GM19372 (cell line): ENCODE results near the gene SOBP.

ENCODE experiments used
- ATAC-seq: cut with Tn5 transposase; IDR thresholded peaks from one replicate; pipeline ENCODE4 v1.9.1; 2021; ENCODE audit warnings: mild to moderate bottlenecking, low read depth, moderate library complexity; ENCODE audit not compliant: unreplicated experiment

Gene SOBP

DNA sequence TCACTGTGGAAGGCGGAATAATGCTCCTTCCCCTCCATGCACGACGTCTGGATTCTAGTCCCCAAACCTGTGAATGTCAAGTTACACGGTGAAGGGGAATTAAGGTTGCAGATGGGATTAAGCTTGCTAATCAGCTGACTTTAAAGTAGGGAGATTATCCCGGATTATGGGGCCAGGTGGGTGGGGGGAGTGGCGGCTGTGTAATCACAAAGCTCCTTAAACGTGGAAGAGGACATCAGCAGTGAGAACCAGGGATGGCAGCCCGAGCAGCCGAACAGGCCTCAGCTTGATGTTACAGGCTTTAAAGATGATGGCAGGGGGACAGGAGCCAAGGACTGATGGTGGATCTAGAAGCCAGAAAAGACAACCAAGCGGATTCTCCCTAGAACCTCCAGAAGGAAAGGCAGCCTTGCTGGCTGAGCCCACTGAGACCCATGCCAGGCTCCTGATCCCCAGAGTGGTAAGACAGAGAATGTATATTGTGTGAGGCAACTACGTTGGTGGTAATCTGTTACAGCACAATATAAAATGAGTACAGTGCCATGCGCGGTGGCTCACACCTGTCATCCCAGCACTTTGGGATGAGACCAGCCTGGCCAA lies 216.7 kb downstream of the SOBP start:
- ATAC-seq, result no peak

DNA sequence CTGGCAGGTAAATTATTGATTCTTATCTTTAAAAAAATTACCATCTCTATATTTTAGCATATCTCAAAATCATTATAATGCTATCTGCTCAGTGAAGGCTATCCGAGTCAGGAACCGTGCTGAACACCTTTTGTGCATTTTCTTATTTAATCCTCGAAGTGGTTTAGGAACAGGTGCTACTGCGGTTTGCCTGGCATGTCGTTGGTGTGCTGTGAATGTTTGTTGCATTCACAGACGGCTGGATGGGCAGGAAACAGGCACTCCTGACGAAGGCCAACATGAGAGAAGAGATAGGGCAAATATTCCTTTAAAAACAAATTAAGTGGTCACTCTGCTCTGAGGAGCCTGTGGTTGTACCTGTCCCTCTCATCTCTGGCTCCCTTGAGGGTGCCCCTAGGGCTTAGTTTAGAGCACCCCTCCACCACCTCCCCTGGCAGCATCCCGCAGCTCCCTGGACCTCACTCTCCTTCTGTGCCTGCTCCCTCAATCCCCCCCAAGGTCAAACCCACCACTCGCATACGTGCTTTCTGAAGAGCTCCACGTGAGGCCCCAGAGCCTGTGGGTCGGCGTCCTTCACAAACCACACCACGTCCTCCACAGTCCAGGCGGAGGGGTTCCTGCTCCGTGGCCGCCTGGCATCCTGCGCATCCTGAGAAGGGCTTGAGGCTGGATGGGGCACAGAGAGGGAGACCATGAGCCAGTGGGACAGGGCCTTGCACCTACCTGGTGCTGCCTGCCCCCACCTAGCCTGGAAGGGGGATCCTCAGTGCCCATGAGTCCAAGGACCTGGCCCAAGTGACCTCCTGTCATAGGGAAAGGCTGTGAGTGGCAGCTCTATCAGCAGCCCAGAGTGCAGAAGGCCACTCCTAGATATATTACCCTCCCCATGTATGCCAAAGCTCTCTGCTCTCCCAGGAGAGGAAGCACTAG lies 217.7 kb downstream of the SOBP start:
- no peak for ATAC-seq

DNA sequence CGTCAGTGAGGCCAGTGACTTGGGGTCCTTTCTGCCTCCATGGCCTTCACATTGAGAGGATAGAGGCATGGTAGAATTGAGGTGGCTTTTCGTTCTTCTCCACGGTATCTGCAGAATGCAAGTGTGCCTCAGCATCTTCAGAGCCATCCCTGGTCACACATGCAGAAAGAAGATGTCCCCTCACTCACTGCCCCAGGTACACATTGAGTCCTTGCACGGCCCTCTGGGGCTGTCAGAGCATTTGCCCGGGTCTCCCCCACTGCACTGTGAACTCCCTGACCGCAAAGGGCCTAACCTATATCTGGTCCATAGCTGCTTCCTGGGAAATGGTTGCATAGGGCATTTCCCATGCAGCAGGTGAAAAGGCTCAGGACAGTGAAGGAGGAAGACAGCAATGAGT lies 218.5 kb downstream of the SOBP start:
- ATAC-seq, result no peak

- ATAC-seq, result no peak
Measured at GRCh38 chr6:107709341-107709740, 219.4 kb downstream of the SOBP start.
